DND-41 (cell line): ENCODE measurements around the gene SYNDIG1.

ENCODE experiments used
- CTCF ChIP-seq: IDR thresholded peaks from 2 replicates; pipeline ENCODE4 v1.5.1; 2012; ENCODE audit warnings: borderline replicate concordance, low read length, moderate library complexity, mild to moderate bottlenecking; ENCODE audit not compliant: poor library complexity, severe bottlenecking; ENCODE audit errors: extremely low read depth
- EZH2 ChIP-seq: IDR thresholded peaks from 3 replicates; pipeline ENCODE4 v1.6.1; 2012; ENCODE audit warnings: borderline replicate concordance, low read depth, mild to moderate bottlenecking, moderate library complexity, low read length, inconsistent platforms; ENCODE audit not compliant: severe bottlenecking

GRCh38 chr20:24662752-24663365 is 193.4 kb downstream of the SYNDIG1 start:
- TF ChIP-seq CTCF (no peak), EZH2 (no peak)
